Upper lobe of right lung (tissue), 1 donor: Measurements from ENCODE around the gene CD320. TPM values are rescaled to one million over a fixed set of nuclear protein-coding genes. Genes with fewer than 3 reads are reported as not detected.
"Not testable (repeated sequence)": the region's sequence is repeated elsewhere in the genome, so short reads cannot be mapped to it uniquely, and the experiment has no call there.

Source experiments
- ATAC-seq: fragments of 200-7000 bp; cut with Tn5 transposase; one replicate; pipeline ENCODE4 v1.9.1; 2020; ENCODE audit warnings: mild to moderate bottlenecking, moderate library complexity
- DNase-seq: peaks from one replicate; pipeline ENCODE4 v3.0.0-alpha.2; 2020
- H3K27ac ChIP-seq: fragments of 200-600 bp; one replicate; pipeline ENCODE4 v1.8.0; 2022
- H3K27me3 ChIP-seq: fragments of 200-600 bp; one replicate; pipeline ENCODE4 v1.8.0; 2022; ENCODE audit warnings: mild to moderate bottlenecking
- H3K36me3 ChIP-seq: fragments of 200-600 bp; one replicate; pipeline ENCODE4 v1.8.0; 2022
- H3K4me1 ChIP-seq: fragments of 200-600 bp; one replicate; pipeline ENCODE4 v1.8.0; 2022
- H3K4me3 ChIP-seq: fragments of 200-600 bp; one replicate; pipeline ENCODE4 v1.8.0; 2022; ENCODE audit warnings: mild to moderate bottlenecking
- H3K9me3 ChIP-seq: fragments of 200-600 bp; one replicate; pipeline ENCODE4 v1.8.0; 2022
- intact Hi-C: fragments of 100-400 bp; cut with DNase I; formaldehyde crosslinking; loops from one replicate; pipeline ENCODE4 v1.11.0; 2022
- long read RNA-seq: library from polyadenylated mRNA; unstranded; transcript quantifications from one replicate; pipeline ENCODE4 v2.0.0, GENCODE V29; 2021
- total RNA-seq: library from RNA; stranded (reverse); fragmentation: NEBNext Ultra II Directional; extraction: Animal tissue kit (Norgen Biotek cat#: 25700); gene quantifications from one replicate; pipeline ENCODE4 v1.2.1, GENCODE V29; 2021
- TF ChIP-seq, protein P1 (sequence below): fragments of 200-600 bp; IDR thresholded peaks from one replicate; pipeline ENCODE4 v1.8.0; 2022; ENCODE audit warnings: antibody characterized with exemption
- donor health status: DM: no; HTN: yes; CAD: no; lungs with severe emphysema.

Gene CD320
- total RNA-seq = 49.4 TPM
- long read RNA-seq, transcript CD320-201 (5 exons, 1,250 nt) = major isoform, 135 of 142 reads
- long read RNA-seq, partial matches to known transcripts = 1 of 142 reads
- long read RNA-seq, other reads (novel, unspliced or antisense) = 5 of 142 reads

DNA sequence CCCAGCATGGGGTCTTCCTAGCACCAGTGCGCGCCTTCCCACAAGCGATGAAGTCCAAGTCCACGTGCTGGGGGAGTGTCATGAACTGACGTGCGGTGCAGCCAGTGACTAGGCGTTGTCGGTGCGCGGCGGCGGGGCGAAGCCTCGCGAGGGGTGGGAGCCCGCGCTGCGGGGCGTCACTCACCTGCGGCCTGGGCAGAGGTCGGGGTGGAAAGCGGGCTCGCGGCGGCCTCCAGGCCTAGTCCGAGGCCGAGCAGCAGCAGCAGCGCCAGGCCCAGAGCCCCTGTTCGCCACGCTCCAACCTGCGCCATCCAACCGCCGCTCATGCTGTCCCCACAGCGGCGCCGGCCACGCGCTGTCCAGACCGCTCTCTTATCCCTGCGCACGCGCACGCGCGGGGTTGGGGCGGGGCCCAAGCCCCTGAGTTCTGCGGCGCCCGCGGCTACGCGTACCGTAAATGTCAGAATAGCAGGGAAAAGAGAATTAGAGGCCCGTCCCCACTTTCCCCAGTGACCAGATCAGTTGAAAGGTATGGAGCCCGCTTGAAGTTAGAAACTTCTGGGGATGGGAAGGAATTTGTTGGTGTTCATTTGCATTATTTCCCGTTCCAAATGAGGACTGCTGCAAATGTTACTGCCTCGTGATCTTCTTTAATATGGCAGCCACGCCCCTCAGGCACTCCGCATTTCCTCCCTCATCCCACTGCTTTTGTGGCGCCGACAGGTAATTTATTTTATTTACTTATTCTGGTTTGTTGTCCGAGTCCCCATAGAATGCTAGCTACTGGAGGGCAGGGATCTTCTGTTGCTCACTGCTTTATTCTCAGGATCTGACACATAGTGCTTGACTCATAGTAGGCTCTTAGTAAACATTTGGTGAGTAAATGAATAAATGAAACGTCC is at the start of gene CD320:
Gene CD320, minus strand, starts transcription at position 394 of the 902 bp plus-strand sequence. Its CDS starts 68 bp downstream, at position 326.
- TF ChIP-seq, protein P1, sequence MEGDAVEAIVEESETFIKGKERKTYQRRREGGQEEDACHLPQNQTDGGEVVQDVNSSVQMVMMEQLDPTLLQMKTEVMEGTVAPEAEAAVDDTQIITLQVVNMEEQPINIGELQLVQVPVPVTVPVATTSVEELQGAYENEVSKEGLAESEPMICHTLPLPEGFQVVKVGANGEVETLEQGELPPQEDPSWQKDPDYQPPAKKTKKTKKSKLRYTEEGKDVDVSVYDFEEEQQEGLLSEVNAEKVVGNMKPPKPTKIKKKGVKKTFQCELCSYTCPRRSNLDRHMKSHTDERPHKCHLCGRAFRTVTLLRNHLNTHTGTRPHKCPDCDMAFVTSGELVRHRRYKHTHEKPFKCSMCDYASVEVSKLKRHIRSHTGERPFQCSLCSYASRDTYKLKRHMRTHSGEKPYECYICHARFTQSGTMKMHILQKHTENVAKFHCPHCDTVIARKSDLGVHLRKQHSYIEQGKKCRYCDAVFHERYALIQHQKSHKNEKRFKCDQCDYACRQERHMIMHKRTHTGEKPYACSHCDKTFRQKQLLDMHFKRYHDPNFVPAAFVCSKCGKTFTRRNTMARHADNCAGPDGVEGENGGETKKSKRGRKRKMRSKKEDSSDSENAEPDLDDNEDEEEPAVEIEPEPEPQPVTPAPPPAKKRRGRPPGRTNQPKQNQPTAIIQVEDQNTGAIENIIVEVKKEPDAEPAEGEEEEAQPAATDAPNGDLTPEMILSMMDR = no peak
- Histone ChIP-seq H3K27me3 (no peaks in the 10 kb centered on the region), H3K4me3 (peak within 1 kb of the TSS; percentile 72), H3K9me3 (no peaks in the 10 kb centered on the region), H3K4me1 (peaks cover 27% of the 10 kb centered on the region), H3K27ac (peak within 1 kb of the TSS; percentile 77), H3K36me3 (peaks cover 23% of the 10 kb centered on the region)
- ATAC-seq (peak; percentile 94), DNase-seq (peak; percentile 95)
- intact Hi-C loops = no loop called here

DNA sequence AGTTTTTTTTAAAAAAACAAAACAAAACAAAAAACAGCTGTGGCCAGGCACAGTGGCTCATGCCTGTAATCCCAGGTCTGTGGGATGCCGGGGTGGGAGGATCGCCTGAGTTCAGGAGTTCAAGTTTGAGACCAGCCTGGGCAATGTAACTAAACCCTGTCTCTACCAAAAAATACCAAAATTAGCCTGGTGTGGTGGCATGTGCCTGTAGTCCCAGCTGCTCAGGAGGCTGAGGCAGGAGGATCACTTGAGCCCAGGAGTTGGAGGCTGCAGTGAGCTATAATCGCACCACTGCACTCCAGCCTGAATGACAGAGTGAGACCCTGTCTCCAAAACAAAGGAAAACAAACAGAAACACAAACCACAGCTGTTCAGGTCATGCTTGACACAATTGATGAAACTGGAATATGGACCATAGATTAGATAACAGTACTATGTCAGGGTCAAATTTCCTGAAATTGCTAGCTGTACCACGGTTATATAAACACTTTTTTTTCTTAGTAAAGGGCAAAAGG is 48.9 kb upstream of the CD320 start:
- DNase-seq (no peak), ATAC-seq (no peak)
- TF ChIP-seq, protein P1 = no peak
- H3K27me3 ChIP-seq = no peaks in the 10 kb centered on the region
- no peak overlapping the region for H3K27ac ChIP-seq
- H3K4me3 ChIP-seq = no peak overlapping the region
- intact Hi-C loops = loop anchor here (5.0 kb wide), 1 partner anchor 40 kb away; no protein-coding TSS in a partner anchor
- no peaks in the 10 kb centered on the region for H3K9me3 ChIP-seq
- H3K36me3 ChIP-seq = no peaks in the 10 kb centered on the region
- H3K4me1 ChIP-seq = peaks cover 43% of the 10 kb centered on the region

DNA sequence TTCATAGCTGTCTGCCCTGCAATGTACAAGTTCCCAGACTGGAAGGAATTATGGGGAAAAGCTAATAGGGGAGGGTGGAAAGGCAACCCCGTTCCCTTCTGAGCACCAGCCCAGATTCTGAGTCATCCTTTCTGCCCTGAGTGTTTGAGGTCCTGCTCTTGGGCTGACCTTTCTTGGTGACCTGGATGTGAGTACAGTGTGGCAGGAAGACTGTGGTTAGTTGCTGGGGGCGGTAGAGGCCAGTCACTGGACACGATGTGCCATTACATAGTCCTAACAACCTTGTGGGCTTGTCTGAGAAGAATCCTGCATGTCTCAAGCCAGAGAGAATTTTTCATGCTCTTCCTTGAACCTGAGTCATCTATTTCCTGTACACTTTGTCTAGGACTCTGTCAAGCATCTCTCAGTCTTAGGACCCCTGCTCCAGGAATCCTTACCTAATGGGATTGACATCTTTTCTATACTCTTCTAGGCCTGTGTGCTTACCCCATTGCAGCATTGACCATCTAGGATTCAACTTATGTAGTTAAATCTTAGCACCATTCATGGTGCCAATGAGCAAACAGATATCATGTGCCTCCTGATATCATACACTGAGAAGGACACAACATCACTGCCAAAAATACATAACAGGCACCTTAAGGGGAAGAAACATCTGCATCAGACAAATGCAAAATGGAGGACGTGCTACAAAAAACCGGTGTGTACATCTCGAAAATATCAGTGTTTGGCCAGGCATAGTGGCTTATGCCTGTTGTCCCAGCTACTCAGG is 47.7 kb upstream of the CD320 start:
- Histone ChIP-seq H3K4me3 (no peak overlapping the region), H3K27me3 (no peaks in the 10 kb centered on the region), H3K4me1 (peaks cover 33% of the 10 kb centered on the region), H3K36me3 (no peaks in the 10 kb centered on the region), H3K27ac (no peak overlapping the region), H3K9me3 (no peaks in the 10 kb centered on the region)
- intact Hi-C loops = loop anchor here (5.0 kb wide), 1 partner anchor 41 kb away; no protein-coding TSS in a partner anchor
- TF ChIP-seq, protein P1 = no peak
- DNase-seq (peak; percentile 72), ATAC-seq (peak; percentile 91)

DNA sequence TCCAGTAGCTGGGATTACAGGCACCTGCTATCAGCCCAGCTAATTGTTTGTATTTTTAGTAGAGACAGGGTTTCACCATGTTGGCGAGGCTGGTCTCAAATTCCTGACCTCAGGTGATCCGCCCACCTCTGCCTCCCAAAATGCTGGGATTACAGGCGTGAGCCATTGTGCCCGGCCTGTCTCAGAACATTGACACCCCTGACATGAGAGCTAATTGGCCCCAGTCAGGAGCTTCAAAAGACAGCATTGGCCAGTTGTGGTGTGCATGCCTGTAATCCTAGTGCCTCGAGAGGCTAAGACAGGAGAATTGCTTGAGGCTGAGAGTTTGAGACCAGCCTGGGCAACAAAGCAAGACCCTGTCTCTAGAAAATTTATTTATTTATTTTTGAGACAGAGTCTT is 44.7 kb upstream of the CD320 start:
- intact Hi-C loops, H3K27ac ChIP-seq: not testable (repeated sequence)

DNA sequence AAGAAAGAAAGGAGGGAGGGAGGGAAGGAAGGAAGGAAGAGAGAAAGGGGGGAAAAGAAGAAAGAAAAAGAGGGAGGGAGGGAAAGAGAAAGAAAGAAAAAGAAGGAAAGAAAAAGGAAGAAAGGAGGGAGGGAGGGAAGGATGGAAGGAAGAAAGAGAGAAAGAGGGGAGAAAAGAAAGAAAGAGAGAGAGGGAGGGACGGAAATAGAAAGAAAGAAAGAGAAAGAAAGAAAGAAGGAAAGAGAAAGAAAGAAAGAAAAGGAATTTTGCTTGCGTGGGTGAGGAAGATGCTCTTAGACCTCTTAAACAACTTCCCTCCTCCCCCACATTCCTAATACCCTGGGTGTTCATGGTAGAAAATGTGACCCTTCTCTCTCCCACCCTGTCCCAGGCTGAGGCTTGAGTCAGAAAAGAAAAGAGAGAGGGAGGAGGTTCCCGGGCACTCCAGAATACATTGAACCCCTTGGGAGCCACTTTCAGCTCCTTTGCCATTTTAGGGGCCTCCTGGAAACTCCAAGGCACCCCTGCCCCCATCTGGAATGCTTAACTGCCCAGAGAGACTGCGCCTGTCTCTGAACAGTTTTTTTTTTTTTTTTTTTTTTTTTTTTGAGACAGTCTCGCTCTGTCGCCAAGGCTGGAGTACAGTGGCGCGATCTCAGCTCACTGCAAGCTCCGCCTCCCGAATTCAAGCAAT is 44.1 kb upstream of the CD320 start:
- Histone ChIP-seq H3K27ac (no peak overlapping the region), H3K4me3 (peak overlapping the region; percentile 9), H3K4me1 (peaks cover 33% of the 10 kb centered on the region), H3K27me3 (no peaks in the 10 kb centered on the region), H3K36me3 (no peaks in the 10 kb centered on the region), H3K9me3 (no peaks in the 10 kb centered on the region)
- ATAC-seq = peak; percentile 6
- no peak for DNase-seq
- TF ChIP-seq, protein P1 = no peak
- intact Hi-C loops = no loop called here

More for the DNA sequence above, 44.7 kb upstream of the CD320 start:
- not testable (repeated sequence) for DNase-seq, H3K27me3 ChIP-seq, ATAC-seq, H3K36me3 ChIP-seq, H3K9me3 ChIP-seq, H3K4me3 ChIP-seq
- H3K4me1 ChIP-seq = peaks cover 33% of the 10 kb centered on the region

DNA sequence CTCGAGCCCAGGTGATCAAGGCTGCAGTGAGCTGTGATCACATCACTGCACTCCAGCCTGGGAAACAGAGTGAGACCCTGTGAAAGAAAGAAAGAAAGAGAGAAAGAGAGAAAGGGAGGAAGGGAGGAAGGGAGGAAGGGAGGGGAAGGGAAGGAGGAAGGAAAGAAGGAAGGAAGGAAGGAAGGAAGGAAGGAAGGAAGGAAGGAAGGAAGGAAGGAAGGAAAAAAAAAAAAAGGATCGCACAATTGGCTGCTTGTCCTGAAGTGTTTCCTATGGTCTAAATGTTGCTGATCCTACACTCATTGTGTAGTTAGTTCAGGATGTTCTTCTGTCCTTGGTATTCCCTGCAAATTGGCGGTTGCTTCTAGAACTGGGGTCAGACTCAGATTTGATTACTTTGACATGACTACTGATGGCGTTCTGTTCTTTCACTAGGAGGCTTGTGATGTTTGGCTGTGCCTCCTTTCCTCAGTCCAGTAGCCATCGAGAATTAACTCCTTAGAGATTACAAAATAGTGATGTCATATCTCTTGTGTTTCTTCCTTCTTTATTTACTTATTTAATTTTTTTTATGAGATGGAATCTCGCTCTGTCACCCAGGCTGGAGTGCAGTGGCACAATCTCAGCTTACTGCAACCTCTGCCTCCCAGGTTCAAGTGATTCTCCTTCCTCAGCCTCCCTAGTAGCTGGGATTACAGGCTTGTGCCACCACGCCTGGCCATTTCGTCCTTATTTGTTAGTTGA is 41.6 kb upstream of the CD320 start:
- intact Hi-C loops, ATAC-seq, DNase-seq, H3K4me3 ChIP-seq, H3K36me3 ChIP-seq, H3K27me3 ChIP-seq, H3K27ac ChIP-seq, H3K9me3 ChIP-seq: not testable (repeated sequence)
- H3K4me1 ChIP-seq = peaks cover 19% of the 10 kb centered on the region
